HEK293 (cell line): Measurements from ENCODE around the gene EPN2.

ENCODE experiments used
- EGR2 ChIP-seq: fragments of 450-650 bp; formaldehyde crosslinking; IDR thresholded peaks from 2 replicates; pipeline ENCODE4 v1.5.1; 2016; ENCODE audit warnings: low read depth, missing biosample characterization, missing genetic modification characterization
- GLIS1 ChIP-seq: fragments of 450-650 bp; formaldehyde crosslinking; IDR thresholded peaks from 2 replicates; pipeline ENCODE4 v1.5.1; 2016; ENCODE audit warnings: missing biosample characterization, missing genetic modification characterization
- GLIS2 ChIP-seq: fragments of 450-650 bp; formaldehyde crosslinking; IDR thresholded peaks from 2 replicates; pipeline ENCODE4 v1.5.1; 2016; ENCODE audit warnings: missing biosample characterization, missing genetic modification characterization
- TRIM28 ChIP-seq: IDR thresholded peaks from 2 replicates; pipeline ENCODE4 v1.6.1; 2011; ENCODE audit warnings: low read length, control low read depth, borderline replicate concordance
- ZBTB21 ChIP-seq: fragments of 450-650 bp; formaldehyde crosslinking; IDR thresholded peaks from 2 replicates; pipeline ENCODE4 v1.5.1; 2017; ENCODE audit warnings: missing biosample characterization, missing genetic modification characterization
- ZBTB8A ChIP-seq: fragments of 450-650 bp; formaldehyde crosslinking; IDR thresholded peaks from 2 replicates; pipeline ENCODE4 v1.5.1; 2016; ENCODE audit warnings: missing biosample characterization, missing genetic modification characterization
- ZNF10 ChIP-seq: fragments of 450-650 bp; formaldehyde crosslinking; IDR thresholded peaks from 2 replicates; pipeline ENCODE4 v1.5.1; 2017; ENCODE audit warnings: missing biosample characterization, missing genetic modification characterization
- ZNF112 ChIP-seq: fragments of 450-650 bp; formaldehyde crosslinking; IDR thresholded peaks from 2 replicates; pipeline ENCODE4 v1.5.0; 2017; ENCODE audit warnings: missing biosample characterization, missing genetic modification characterization
- ZNF175 ChIP-seq: fragments of 450-650 bp; formaldehyde crosslinking; IDR thresholded peaks from 2 replicates; pipeline ENCODE4 v1.5.1; 2016; ENCODE audit warnings: missing biosample characterization, missing genetic modification characterization
- ZNF311 ChIP-seq: fragments of 450-650 bp; formaldehyde crosslinking; IDR thresholded peaks from 2 replicates; pipeline ENCODE4 v1.5.1; 2017; ENCODE audit warnings: missing biosample characterization, missing genetic modification characterization, borderline replicate concordance
- ZNF433 ChIP-seq: fragments of 450-650 bp; formaldehyde crosslinking; IDR thresholded peaks from 2 replicates; pipeline ENCODE4 v1.5.1; 2016; ENCODE audit warnings: missing biosample characterization, missing genetic modification characterization, low read depth
- ZNF48 ChIP-seq: fragments of 450-650 bp; formaldehyde crosslinking; IDR thresholded peaks from 2 replicates; pipeline ENCODE4 v1.5.1; 2016; ENCODE audit warnings: missing biosample characterization, missing genetic modification characterization
- ZNF585B ChIP-seq: fragments of 450-650 bp; formaldehyde crosslinking; IDR thresholded peaks from 2 replicates; pipeline ENCODE4 v1.5.1; 2016; ENCODE audit warnings: missing biosample characterization, missing genetic modification characterization
- ZNF596 ChIP-seq: fragments of 450-650 bp; IDR thresholded peaks from 2 replicates; pipeline ENCODE4 v1.5.0; 2018; ENCODE audit warnings: missing biosample characterization, mild to moderate bottlenecking, missing genetic modification characterization, moderate library complexity
- ZNF610 ChIP-seq: fragments of 450-650 bp; formaldehyde crosslinking; IDR thresholded peaks from 2 replicates; pipeline ENCODE4 v1.5.1; 2016; ENCODE audit warnings: missing biosample characterization, missing genetic modification characterization, borderline replicate concordance
- TF ChIP-seq, protein P1 (sequence below): fragments of 450-650 bp; formaldehyde crosslinking; IDR thresholded peaks from 2 replicates; pipeline ENCODE4 v1.5.1; 2016; ENCODE audit warnings: missing biosample characterization, missing genetic modification characterization
- TF ChIP-seq, protein P2 (sequence below): fragments of 450-650 bp; formaldehyde crosslinking; IDR thresholded peaks from 2 replicates; pipeline ENCODE4 v1.5.1; 2016; ENCODE audit warnings: missing biosample characterization, missing genetic modification characterization
- TF ChIP-seq, protein P3 (sequence below): fragments of 450-650 bp; formaldehyde crosslinking; IDR thresholded peaks from 2 replicates; pipeline ENCODE4 v1.5.1; 2016; ENCODE audit warnings: missing biosample characterization, missing genetic modification characterization
- TF ChIP-seq, protein P4 (sequence below): fragments of 450-650 bp; formaldehyde crosslinking; IDR thresholded peaks from 2 replicates; pipeline ENCODE4 v1.5.1; 2017; ENCODE audit warnings: missing biosample characterization, missing genetic modification characterization
- TF ChIP-seq, protein P5 (sequence below): fragments of 450-650 bp; formaldehyde crosslinking; IDR thresholded peaks from 2 replicates; pipeline ENCODE4 v1.5.1; 2017; ENCODE audit warnings: missing biosample characterization, mild to moderate bottlenecking, missing genetic modification characterization, moderate library complexity
- TF ChIP-seq, protein P6 (sequence below): fragments of 450-650 bp; formaldehyde crosslinking; IDR thresholded peaks from 2 replicates; pipeline ENCODE4 v1.5.1; 2017; ENCODE audit warnings: missing biosample characterization, missing genetic modification characterization
- TF ChIP-seq, protein P7 (sequence below): fragments of 450-650 bp; formaldehyde crosslinking; IDR thresholded peaks from 2 replicates; pipeline ENCODE4 v1.5.1; 2016; ENCODE audit warnings: missing biosample characterization, missing genetic modification characterization
- TF ChIP-seq, protein P8 (sequence below): fragments of 450-650 bp; formaldehyde crosslinking; IDR thresholded peaks from 2 replicates; pipeline ENCODE4 v1.5.1; 2016; ENCODE audit warnings: missing biosample characterization, missing genetic modification characterization

EPN2 gene

DNA sequence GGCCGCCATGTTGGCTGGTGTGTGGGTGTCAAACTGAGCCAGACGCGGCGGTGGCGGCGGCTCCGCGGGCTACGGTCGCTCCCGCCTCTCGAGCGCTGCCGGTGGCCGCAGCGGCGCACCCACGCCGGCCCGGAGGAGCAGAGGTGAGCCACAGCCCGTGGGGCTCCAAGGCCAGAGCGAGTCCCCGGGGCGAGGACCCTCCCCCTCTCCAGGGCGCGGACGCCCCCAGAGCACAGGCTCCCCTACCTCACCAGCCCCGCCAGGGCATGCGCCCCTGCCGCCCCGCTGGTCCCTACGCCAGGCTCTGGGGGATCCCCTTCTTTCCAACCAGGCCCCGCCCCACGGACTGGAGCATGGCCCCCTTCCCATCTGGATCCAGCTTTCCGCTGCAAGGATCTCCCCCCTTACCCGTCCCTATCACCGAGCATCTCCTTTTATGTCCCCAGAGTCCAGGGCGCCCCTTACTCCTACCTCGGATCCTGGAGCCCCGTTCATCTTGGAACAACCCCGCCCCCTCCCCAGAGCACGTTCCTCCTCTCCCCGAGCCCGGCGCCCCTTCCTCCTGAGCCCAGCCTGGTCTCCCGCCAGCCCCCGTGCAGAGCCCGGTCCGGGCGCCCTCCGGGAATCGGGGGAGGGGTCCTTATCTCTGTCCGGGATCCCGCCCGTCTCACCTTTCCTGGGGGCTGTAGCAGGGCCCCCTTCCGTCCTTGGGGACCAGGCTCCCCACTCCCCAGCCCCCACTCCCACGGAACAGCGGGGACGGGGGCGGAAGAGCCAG, 412 bp downstream of the EPN2 start (continued):
- TF ChIP-seq, protein P1, sequence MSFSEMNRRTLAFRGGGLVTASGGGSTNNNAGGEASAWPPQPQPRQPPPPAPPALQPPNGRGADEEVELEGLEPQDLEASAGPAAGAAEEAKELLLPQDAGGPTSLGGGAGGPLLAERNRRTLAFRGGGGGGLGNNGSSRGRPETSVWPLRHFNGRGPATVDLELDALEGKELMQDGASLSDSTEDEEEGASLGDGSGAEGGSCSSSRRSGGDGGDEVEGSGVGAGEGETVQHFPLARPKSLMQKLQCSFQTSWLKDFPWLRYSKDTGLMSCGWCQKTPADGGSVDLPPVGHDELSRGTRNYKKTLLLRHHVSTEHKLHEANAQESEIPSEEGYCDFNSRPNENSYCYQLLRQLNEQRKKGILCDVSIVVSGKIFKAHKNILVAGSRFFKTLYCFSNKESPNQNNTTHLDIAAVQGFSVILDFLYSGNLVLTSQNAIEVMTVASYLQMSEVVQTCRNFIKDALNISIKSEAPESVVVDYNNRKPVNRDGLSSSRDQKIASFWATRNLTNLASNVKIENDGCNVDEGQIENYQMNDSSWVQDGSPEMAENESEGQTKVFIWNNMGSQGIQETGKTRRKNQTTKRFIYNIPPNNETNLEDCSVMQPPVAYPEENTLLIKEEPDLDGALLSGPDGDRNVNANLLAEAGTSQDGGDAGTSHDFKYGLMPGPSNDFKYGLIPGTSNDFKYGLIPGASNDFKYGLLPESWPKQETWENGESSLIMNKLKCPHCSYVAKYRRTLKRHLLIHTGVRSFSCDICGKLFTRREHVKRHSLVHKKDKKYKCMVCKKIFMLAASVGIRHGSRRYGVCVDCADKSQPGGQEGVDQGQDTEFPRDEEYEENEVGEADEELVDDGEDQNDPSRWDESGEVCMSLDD (tag by site-specific recombination): peak; percentile 94
- TF ChIP-seq ZBTB21: no peak
- TF ChIP-seq, protein P2, sequence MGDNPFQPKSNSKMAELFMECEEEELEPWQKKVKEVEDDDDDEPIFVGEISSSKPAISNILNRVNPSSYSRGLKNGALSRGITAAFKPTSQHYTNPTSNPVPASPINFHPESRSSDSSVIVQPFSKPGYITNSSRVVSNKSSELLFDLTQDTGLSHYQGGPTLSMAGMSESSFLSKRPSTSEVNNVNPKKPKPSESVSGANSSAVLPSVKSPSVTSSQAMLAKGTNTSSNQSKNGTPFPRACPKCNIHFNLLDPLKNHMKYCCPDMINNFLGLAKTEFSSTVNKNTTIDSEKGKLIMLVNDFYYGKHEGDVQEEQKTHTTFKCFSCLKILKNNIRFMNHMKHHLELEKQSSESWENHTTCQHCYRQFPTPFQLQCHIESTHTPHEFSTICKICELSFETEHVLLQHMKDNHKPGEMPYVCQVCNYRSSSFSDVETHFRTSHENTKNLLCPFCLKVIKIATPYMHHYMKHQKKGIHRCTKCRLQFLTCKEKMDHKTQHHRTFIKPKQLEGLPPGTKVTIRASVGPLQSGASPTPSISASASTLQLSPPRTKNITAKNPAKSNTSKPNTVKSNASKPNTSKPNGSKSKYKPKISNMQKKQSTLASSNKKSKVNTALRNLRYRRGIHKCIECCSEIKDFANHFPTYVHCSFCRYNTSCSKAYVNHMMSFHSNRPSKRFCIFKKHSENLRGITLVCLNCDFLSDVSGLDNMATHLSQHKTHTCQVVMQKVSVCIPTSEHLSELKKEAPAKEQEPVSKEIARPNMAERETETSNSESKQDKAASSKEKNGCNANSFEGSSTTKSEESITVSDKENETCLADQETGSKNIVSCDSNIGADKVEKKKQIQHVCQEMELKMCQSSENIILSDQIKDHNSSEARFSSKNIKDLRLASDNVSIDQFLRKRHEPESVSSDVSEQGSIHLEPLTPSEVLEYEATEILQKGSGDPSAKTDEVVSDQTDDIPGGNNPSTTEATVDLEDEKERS (tag by site-specific recombination): no peak
- TF ChIP-seq ZNF10: no peak
- TF ChIP-seq ZNF596 (tag by site-specific recombination): no peak
- TF ChIP-seq, protein P3, sequence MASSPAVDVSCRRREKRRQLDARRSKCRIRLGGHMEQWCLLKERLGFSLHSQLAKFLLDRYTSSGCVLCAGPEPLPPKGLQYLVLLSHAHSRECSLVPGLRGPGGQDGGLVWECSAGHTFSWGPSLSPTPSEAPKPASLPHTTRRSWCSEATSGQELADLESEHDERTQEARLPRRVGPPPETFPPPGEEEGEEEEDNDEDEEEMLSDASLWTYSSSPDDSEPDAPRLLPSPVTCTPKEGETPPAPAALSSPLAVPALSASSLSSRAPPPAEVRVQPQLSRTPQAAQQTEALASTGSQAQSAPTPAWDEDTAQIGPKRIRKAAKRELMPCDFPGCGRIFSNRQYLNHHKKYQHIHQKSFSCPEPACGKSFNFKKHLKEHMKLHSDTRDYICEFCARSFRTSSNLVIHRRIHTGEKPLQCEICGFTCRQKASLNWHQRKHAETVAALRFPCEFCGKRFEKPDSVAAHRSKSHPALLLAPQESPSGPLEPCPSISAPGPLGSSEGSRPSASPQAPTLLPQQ (tag by site-specific recombination): peak; percentile 32; the same call in 1 of the 2 replicates
- TF ChIP-seq ZNF311 (tag by site-specific recombination): no peak
- TF ChIP-seq ZNF433 (tag by site-specific recombination): no peak
- TF ChIP-seq GLIS1 (tag by site-specific recombination): no peak; the same call in 1 of the 2 replicates
- TF ChIP-seq ZNF175: no peak
- TF ChIP-seq, protein P4, sequence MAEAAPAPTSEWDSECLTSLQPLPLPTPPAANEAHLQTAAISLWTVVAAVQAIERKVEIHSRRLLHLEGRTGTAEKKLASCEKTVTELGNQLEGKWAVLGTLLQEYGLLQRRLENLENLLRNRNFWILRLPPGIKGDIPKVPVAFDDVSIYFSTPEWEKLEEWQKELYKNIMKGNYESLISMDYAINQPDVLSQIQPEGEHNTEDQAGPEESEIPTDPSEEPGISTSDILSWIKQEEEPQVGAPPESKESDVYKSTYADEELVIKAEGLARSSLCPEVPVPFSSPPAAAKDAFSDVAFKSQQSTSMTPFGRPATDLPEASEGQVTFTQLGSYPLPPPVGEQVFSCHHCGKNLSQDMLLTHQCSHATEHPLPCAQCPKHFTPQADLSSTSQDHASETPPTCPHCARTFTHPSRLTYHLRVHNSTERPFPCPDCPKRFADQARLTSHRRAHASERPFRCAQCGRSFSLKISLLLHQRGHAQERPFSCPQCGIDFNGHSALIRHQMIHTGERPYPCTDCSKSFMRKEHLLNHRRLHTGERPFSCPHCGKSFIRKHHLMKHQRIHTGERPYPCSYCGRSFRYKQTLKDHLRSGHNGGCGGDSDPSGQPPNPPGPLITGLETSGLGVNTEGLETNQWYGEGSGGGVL: peak; percentile 26
- TF ChIP-seq GLIS2 (tag by site-specific recombination): peak; percentile 60
- TF ChIP-seq, protein P5, sequence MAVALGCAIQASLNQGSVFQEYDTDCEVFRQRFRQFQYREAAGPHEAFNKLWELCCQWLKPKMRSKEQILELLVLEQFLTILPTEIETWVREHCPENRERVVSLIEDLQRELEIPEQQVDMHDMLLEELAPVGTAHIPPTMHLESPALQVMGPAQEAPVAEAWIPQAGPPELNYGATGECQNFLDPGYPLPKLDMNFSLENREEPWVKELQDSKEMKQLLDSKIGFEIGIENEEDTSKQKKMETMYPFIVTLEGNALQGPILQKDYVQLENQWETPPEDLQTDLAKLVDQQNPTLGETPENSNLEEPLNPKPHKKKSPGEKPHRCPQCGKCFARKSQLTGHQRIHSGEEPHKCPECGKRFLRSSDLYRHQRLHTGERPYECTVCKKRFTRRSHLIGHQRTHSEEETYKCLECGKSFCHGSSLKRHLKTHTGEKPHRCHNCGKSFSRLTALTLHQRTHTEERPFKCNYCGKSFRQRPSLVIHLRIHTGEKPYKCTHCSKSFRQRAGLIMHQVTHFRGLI: peak; percentile 76; the same call in 1 of the 2 replicates
- no peak for TF ChIP-seq TRIM28
- TF ChIP-seq ZNF610 (tag by site-specific recombination): no peak
- TF ChIP-seq, protein P6, sequence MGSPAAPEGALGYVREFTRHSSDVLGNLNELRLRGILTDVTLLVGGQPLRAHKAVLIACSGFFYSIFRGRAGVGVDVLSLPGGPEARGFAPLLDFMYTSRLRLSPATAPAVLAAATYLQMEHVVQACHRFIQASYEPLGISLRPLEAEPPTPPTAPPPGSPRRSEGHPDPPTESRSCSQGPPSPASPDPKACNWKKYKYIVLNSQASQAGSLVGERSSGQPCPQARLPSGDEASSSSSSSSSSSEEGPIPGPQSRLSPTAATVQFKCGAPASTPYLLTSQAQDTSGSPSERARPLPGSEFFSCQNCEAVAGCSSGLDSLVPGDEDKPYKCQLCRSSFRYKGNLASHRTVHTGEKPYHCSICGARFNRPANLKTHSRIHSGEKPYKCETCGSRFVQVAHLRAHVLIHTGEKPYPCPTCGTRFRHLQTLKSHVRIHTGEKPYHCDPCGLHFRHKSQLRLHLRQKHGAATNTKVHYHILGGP (tag by site-specific recombination): no peak
- TF ChIP-seq ZNF585B (tag by site-specific recombination): peak; percentile 10; the same call in 1 of the 2 replicates
- TF ChIP-seq ZNF48: no peak
- peak; percentile 82 for TF ChIP-seq ZBTB8A (tag by site-specific recombination)
- TF ChIP-seq, protein P7, sequence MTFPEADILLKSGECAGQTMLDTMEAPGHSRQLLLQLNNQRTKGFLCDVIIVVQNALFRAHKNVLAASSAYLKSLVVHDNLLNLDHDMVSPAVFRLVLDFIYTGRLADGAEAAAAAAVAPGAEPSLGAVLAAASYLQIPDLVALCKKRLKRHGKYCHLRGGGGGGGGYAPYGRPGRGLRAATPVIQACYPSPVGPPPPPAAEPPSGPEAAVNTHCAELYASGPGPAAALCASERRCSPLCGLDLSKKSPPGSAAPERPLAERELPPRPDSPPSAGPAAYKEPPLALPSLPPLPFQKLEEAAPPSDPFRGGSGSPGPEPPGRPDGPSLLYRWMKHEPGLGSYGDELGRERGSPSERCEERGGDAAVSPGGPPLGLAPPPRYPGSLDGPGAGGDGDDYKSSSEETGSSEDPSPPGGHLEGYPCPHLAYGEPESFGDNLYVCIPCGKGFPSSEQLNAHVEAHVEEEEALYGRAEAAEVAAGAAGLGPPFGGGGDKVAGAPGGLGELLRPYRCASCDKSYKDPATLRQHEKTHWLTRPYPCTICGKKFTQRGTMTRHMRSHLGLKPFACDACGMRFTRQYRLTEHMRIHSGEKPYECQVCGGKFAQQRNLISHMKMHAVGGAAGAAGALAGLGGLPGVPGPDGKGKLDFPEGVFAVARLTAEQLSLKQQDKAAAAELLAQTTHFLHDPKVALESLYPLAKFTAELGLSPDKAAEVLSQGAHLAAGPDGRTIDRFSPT (tag by site-specific recombination): peak; percentile 58; the same call in 1 of the 2 replicates
- peak; percentile 96 for TF ChIP-seq EGR2
- TF ChIP-seq ZNF112: no peak
- TF ChIP-seq, protein P8, sequence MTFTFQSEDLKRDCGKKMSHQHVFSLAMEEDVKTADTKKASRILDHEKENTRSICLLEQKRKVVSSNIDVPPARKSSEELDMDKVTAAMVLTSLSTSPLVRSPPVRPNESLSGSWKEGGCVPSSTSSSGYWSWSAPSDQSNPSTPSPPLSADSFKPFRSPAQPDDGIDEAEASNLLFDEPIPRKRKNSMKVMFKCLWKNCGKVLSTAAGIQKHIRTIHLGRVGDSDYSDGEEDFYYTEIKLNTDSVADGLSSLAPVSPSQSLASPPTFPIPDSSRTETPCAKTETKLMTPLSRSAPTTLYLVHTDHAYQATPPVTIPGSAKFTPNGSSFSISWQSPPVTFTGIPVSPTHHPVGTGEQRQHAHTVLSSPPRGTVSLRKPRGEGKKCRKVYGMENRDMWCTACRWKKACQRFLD (tag by site-specific recombination): no peak
